ENCODE data around the gene HRAS. TPM values are rescaled to one million over a fixed set of nuclear protein-coding genes. Genes with fewer than 3 reads are reported as not detected.

HRAS gene
- total RNA-seq, 1 experiment from 2014 or later: 47.2 TPM

- Histone ChIP-seq H3K4me3 (no peak overlapping the region), H4K20me1 (ENCODE audit: insufficient read depth) (no peaks in the 10 kb centered on the region; the same call in 1 of the 2 replicates), H3F3A (ENCODE audit: insufficient read depth, low read depth) (no peaks in the 10 kb centered on the region; the same call in 1 of the 2 replicates), H3K9me2 (ENCODE audit: insufficient read depth) (no peaks in the 10 kb centered on the region), H3K27ac (no peak overlapping the region), H3K4me1 (replicated peaks; ENCODE audit: insufficient read depth) (peaks cover 5% of the 10 kb centered on the region; the same call in 1 of the 2 replicates), H2AFZ (no peak overlapping the region), H3K4me2 (no peak overlapping the region), H3K9me3 (ENCODE audit: insufficient read depth, low read depth) (no peaks in the 10 kb centered on the region), H3K79me2 (ENCODE audit: low read depth) (peaks cover 28% of the 10 kb centered on the region), H3K27me3 (ENCODE audit: insufficient read depth, low read depth) (no peaks in the 10 kb centered on the region), H3K36me3 (ENCODE audit: low read depth) (no peaks in the 10 kb centered on the region)
- ChIA-PET POLR2A (ENCODE audit: unreplicated experiment) (no interaction called here), CTCF (no interaction called here)
- intact Hi-C loops (cut with micrococcal nuclease; ENCODE audit: unreplicated experiment): no loop called here
- no TSS peak for BruUV-seq (replicated peaks)
- DNase-seq: no peak
- TF ChIP-seq CTCF (conservative IDR thresholded peaks at IDR 0.05) (no peak), EZH2 (IDR thresholded peaks at IDR 0.05; ENCODE audit: low read depth) (no peak)
Measured at GRCh38 chr11:501001-501682, 34.2 kb downstream of the HRAS start.

- H3F3A ChIP-seq (ENCODE audit: insufficient read depth, low read depth): no peaks in the 10 kb centered on the region; the same call in 1 of the 2 replicates
- POLR2A ChIA-PET (ENCODE audit: unreplicated experiment): no interaction called here
- BruUV-seq (replicated peaks): no TSS peak
Measured at GRCh38 chr11:499201-500076, 35.9 kb downstream of the HRAS start.

More at GRCh38 chr11:499201-500076, 35.9 kb downstream of the HRAS start:
- peaks cover 11% of the 10 kb centered on the region for H3K79me2 ChIP-seq (ENCODE audit: low read depth)
- no peaks in the 10 kb centered on the region for H4K20me1 ChIP-seq (ENCODE audit: insufficient read depth)
- no peak overlapping the region for H3K27ac ChIP-seq
- no peak overlapping the region for H2AFZ ChIP-seq
- TF ChIP-seq CTCF (conservative IDR thresholded peaks at IDR 0.05) (no peak), EZH2 (IDR thresholded peaks at IDR 0.05; ENCODE audit: low read depth) (no peak)
- DNase-seq: no peak
- no peak overlapping the region for H3K4me3 ChIP-seq
- H3K9me3 ChIP-seq (ENCODE audit: insufficient read depth, low read depth): no peaks in the 10 kb centered on the region
- no peaks in the 10 kb centered on the region for H3K4me1 ChIP-seq (replicated peaks; ENCODE audit: insufficient read depth)
- intact Hi-C loops (cut with micrococcal nuclease; ENCODE audit: unreplicated experiment): no loop called here
- CTCF ChIA-PET: no interaction called here
- no peaks in the 10 kb centered on the region for H3K9me2 ChIP-seq (ENCODE audit: insufficient read depth)
- no peaks in the 10 kb centered on the region for H3K36me3 ChIP-seq (ENCODE audit: low read depth)
- H3K4me2 ChIP-seq: no peak overlapping the region
- H3K27me3 ChIP-seq (ENCODE audit: insufficient read depth, low read depth): no peaks in the 10 kb centered on the region
